Left ventricle myocardium inferior (tissue), 1 donor: Measurements from ENCODE around the gene MINDY1. TPM values are rescaled to one million over a fixed set of nuclear protein-coding genes. Genes with fewer than 3 reads are reported as not detected.

Experiments
- DNase-seq: peaks from one replicate; pipeline ENCODE4 v3.0.0-alpha.2; 2020
- H3K27ac ChIP-seq: fragments of 200-600 bp; replicated peaks from 2 replicates; pipeline ENCODE4 v1.8.0; 2021
- H3K27me3 ChIP-seq: fragments of 200-600 bp; 2 replicates; pipeline ENCODE4 v1.8.0; 2021; ENCODE audit warnings: low read depth
- H3K36me3 ChIP-seq: fragments of 200-600 bp; 2 replicates; pipeline ENCODE4 v1.8.0; 2021
- H3K4me1 ChIP-seq: fragments of 200-600 bp; 2 replicates; pipeline ENCODE4 v1.8.0; 2021
- H3K4me3 ChIP-seq: fragments of 200-600 bp; 2 replicates; pipeline ENCODE4 v1.8.0; 2021; ENCODE audit warnings: mild to moderate bottlenecking, moderate library complexity
- H3K9me3 ChIP-seq: fragments of 200-600 bp; replicated peaks from 2 replicates; pipeline ENCODE4 v1.8.0; 2021
- CTCF ChIP-seq: fragments of 200-600 bp; IDR thresholded peaks from 2 replicates; pipeline ENCODE4 v1.8.0; 2021; ENCODE audit warnings: antibody characterized with exemption, mild to moderate bottlenecking, borderline replicate concordance
- intact Hi-C: fragments of 100-400 bp; cut with micrococcal nuclease; formaldehyde crosslinking; loops from one replicate; pipeline ENCODE4 v1.11.0; 2022
- total RNA-seq: library from RNA; stranded (reverse); fragmentation: NEBNext Ultra II Directional; extraction: Animal tissue kit (Norgen Biotek cat#: 25700); gene quantifications from one replicate; pipeline ENCODE4 v1.2.1, GENCODE V29; 2021
- donor health status: DM: no; HTN: yes; CAD: no; lungs with severe emphysema.

MINDY1 gene
- total RNA-seq, 1 donor from 2014 or later, result 44.3 TPM

DNA sequence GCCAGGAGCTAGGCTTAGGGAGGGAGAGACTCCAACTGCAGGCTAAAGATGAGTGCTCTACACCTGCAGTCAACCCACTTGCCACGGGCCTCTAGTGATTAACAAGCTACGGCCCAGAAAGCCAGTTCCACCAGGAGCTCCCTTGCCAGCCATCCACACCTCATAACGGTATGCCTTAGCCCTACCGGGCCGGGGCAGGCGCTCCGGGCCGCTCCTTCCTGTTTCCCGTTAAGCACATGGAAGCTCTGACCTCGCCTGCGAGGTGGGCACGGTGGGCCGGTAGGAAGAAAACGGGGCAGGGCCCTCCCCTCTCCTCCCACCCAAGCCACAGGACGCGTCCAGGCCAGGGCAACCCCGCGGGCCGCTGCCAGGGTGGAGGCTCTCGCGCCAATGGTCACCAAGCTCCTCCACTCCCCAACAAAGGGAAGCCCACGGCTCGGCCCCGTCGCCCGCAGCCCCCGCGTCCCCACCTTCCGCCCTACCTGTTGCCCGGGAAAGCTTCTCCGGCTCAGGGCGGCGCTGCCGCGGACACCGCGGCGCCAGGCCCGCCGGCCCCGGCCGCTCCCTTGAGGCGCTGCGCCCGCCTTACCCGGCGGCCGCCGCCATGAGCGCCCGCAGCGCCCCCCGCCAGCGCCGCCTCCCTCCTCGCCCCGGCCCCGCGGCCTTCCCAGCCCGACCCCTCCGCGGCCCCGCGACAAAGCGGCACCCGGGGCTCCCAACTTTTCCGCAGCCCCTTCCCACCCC lies 32.7 kb downstream of the MINDY1 start:
- peak; percentile 12 for TF ChIP-seq CTCF
- H3K27me3 ChIP-seq, result no peaks in the 10 kb centered on the region
- intact Hi-C loops, result no loop called here
- peaks cover 79% of the 10 kb centered on the region for H3K4me1 ChIP-seq
- peaks cover 2% of the 10 kb centered on the region for H3K36me3 ChIP-seq
- H3K27ac ChIP-seq, result peak overlapping the region; percentile 99
- H3K9me3 ChIP-seq, result no peaks in the 10 kb centered on the region
- peak; percentile 33 for DNase-seq
- H3K4me3 ChIP-seq, result peak overlapping the region; percentile 94

DNA sequence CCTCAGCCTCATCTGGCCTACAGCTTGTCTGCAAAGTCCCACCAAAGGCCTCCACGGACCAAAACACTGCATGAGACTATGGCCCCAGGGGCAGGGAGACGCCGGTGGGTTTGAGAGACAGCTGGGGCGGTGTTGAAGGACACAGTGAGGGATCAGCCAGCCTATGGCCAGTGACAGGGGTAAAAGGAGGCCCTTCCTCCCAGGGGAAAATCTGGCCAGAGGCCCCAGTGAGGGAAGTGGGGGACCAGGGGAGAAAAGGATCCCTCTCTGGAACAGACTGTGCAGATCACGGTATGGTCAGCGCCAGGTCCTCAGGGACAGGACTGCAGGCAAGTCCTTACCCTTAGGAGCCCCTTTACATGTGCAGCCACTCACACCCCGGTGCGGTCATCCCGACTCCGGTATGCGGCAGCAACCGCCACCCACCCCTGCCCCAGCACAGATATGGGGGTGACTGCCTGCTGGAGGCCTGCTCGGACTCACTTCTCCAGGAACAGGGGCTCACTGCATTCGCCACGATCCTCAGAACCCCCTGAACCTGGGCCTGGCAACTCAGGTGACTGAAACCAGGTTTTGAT lies 33.4 kb downstream of the MINDY1 start:
- H3K36me3 ChIP-seq, result peaks cover 9% of the 10 kb centered on the region
- H3K4me1 ChIP-seq, result peaks cover 82% of the 10 kb centered on the region
- intact Hi-C loops, result no loop called here
- H3K27me3 ChIP-seq, result no peaks in the 10 kb centered on the region
- DNase-seq, result peak; percentile 23
- no peak for TF ChIP-seq CTCF
- peak overlapping the region; percentile 99 for H3K27ac ChIP-seq
- peak overlapping the region; percentile 94 for H3K4me3 ChIP-seq
- H3K9me3 ChIP-seq, result no peaks in the 10 kb centered on the region

DNA sequence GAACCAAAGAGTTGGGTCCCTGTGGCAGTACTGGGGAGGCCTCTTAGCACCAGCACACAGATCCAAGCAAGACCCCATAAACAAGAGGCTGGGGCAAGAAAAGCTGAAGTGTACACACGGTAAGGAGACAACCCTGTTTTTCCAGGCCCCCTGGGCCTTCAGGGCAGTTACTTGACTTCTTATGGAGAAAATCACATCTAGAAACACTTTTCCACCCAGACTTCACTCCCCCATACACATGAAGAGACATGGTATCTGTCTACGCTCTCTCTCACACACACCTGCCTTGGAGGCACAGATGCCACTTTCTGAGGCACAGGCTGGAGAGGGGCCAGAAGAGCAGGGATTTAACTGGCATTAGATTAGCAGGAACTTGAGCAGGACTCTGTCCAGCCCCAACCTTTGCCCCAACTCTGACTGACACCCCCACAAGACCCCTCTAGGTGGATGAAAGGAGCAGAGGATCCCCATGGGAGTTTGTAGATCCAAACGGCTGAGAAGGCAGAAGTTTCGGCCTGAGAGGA lies 34.2 kb downstream of the MINDY1 start:
- intact Hi-C loops, result no loop called here
- peak overlapping the region; percentile 99 for H3K27ac ChIP-seq
- H3K4me3 ChIP-seq, result peak overlapping the region; percentile 94
- peaks cover 74% of the 10 kb centered on the region for H3K4me1 ChIP-seq
- no peak for DNase-seq
- no peaks in the 10 kb centered on the region for H3K27me3 ChIP-seq
- TF ChIP-seq CTCF, result no peak
- no peaks in the 10 kb centered on the region for H3K9me3 ChIP-seq
- peaks cover 17% of the 10 kb centered on the region for H3K36me3 ChIP-seq

GRCh38 chr1:150971583-150972416 lies 34.9 kb downstream of the MINDY1 start:
- TF ChIP-seq CTCF, result no peak
- intact Hi-C loops, result no loop called here
- Histone ChIP-seq H3K27ac (peak overlapping the region; percentile 99), H3K4me1 (peaks cover 67% of the 10 kb centered on the region), H3K4me3 (peak overlapping the region; percentile 94), H3K36me3 (peaks cover 24% of the 10 kb centered on the region), H3K27me3 (no peaks in the 10 kb centered on the region), H3K9me3 (no peaks in the 10 kb centered on the region)
- no peak for DNase-seq

DNA sequence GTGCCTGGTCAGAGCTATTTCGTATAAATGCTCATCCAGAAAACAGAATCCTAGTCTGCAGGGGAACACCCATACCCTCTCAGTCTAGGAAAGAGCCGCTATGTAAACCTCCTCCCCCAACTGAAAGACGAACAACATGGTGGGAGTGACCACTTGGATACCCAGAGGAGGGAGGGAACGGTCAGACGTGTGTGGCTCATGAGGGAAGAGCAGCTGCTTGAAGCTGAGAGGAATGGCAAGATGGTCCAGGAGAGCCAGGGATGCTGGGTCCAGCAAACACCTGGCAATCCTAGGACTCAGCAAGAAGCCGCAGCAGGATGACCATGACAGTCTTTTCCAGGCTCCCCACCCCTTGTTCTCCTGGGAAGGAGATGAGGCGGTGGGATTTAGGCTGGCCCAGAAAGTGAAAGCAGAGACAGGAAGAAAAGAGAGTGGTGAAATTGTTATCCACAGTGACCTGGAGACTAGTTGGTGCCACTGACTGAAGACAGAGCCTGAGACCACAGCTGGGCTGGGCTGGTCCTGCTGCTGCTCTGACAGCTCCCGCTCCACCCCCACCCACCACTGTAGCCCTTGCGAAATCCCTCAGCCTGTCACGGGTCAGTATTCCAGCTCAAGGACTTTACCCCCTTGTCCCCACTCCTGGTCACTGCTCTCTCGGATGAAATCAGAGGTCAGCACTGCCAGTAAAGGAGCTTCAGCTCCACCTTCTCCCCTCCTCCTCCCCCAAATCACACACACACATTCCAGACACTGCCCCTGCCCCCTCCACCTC lies 35.7 kb downstream of the MINDY1 start:
- Histone ChIP-seq H3K27me3 (no peaks in the 10 kb centered on the region), H3K4me3 (peak overlapping the region; percentile 94), H3K9me3 (no peaks in the 10 kb centered on the region), H3K27ac (peak overlapping the region; percentile 99), H3K36me3 (peaks cover 32% of the 10 kb centered on the region), H3K4me1 (peaks cover 66% of the 10 kb centered on the region)
- DNase-seq, result peak; percentile 84
- no peak for TF ChIP-seq CTCF
- intact Hi-C loops, result no loop called here
